D341Med (cell line): ENCODE results near the gene KISS1R.
A peak's percentile ranks its signal among the peaks of the same experiment; 100 is the strongest.

Experiments used
- DNase-seq: peaks from one replicate; pipeline ENCODE4 v3.0.0; 2012; ENCODE audit warnings: low spot score

KISS1R gene

GRCh38 chr19:939439-939838, 22.3 kb downstream of the KISS1R start:
- no peak for DNase-seq

- no peak for DNase-seq
These were observed 22.8 kb downstream of the KISS1R start for GRCh38 chr19:939922-940321.

- peak; percentile 75 for DNase-seq
These were observed 23.6 kb downstream of the KISS1R start for GRCh38 chr19:940591-941291.

- DNase-seq, result no peak
These were observed 24.4 kb downstream of the KISS1R start for GRCh38 chr19:941292-942132.

GRCh38 chr19:942133-942645, 25.1 kb downstream of the KISS1R start:
- no peak for DNase-seq

GRCh38 chr19:943551-944170, 26.5 kb downstream of the KISS1R start:
- DNase-seq, result no peak

- DNase-seq, result no peak
These were observed 27.0 kb downstream of the KISS1R start for GRCh38 chr19:944171-944567.

- no peak for DNase-seq
These were observed 27.6 kb downstream of the KISS1R start for GRCh38 chr19:944663-945241.

GRCh38 chr19:945401-946252, 28.5 kb downstream of the KISS1R start:
- no peak for DNase-seq

- DNase-seq, result no peak
These were observed 30.1 kb downstream of the KISS1R start for GRCh38 chr19:947090-947706.

- no peak for DNase-seq
These were observed 30.8 kb downstream of the KISS1R start for GRCh38 chr19:947707-948539.

- DNase-seq, result no peak
These were observed 31.8 kb downstream of the KISS1R start for GRCh38 chr19:948842-949496.

GRCh38 chr19:950352-951066, 33.4 kb downstream of the KISS1R start:
- DNase-seq, result peak; percentile 87

GRCh38 chr19:952049-952679, 35.0 kb downstream of the KISS1R start:
- no peak for DNase-seq

GRCh38 chr19:952680-953444, 35.7 kb downstream of the KISS1R start:
- DNase-seq, result no peak

GRCh38 chr19:953445-954271, 36.5 kb downstream of the KISS1R start:
- no peak for DNase-seq

GRCh38 chr19:954272-954671, 37.1 kb downstream of the KISS1R start:
- no peak for DNase-seq
